B cell (primary cell): ENCODE results near the gene S1PR3. TPM values are rescaled to one million over a fixed set of nuclear protein-coding genes. Genes with fewer than 3 reads are reported as not detected.

Experiments used
- ATAC-seq: fragments of 200-7000 bp; cut with Tn5 transposase; one replicate; pipeline ENCODE4 v1.10.0; 2021; ENCODE audit warnings: low read depth, mild to moderate bottlenecking, moderate number of reproducible peaks, moderate library complexity
- CTCF ChIA-PET: fragments of 350-600 bp; sonication (Branson Sonifier 250); formaldehyde crosslinking; loops from one replicate; lab custom pipeline; 2021; ENCODE audit warnings: antibody characterized with exemption, inconsistent platforms; lab: Charles Lee
- POLR2A ChIA-PET: fragments of 350-600 bp; sonication (Branson Sonifier 250); formaldehyde crosslinking; loops from one replicate; lab custom pipeline; 2021; ENCODE audit warnings: antibody characterized with exemption; lab: Charles Lee
- DNase-seq: peaks from one replicate; pipeline ENCODE4 v3.0.0; 2013
- H2AFZ ChIP-seq: 2 replicates; pipeline ENCODE4 v1.6.1; 2012; ENCODE audit warnings: mild to moderate bottlenecking, low read depth, low read length; ENCODE audit not compliant: insufficient read depth, poor library complexity, severe bottlenecking
- H3K27ac ChIP-seq, 2 donors: 1 replicate in 1 of 2; 2 replicates in 1 of 2; pipeline ENCODE4 v1.5.1; 2012 to 2013; ENCODE audit warnings: low read length in 2 of 2, mild to moderate bottlenecking in 2 of 2, moderate library complexity in 1 of 2
- H3K27me3 ChIP-seq, 4 experiments: fragments of 200-600 bp in 1 of 4; sonication (generic) in 1 of 4; replicated peaks in 1 of 4; 1 replicate in 2 of 4; 2 replicates in 2 of 4; pipeline versions ENCODE4 v1.6.1 to v1.7.0; 2013 to 2016; ENCODE audit warnings: low read length in 3 of 4, mild to moderate bottlenecking in 2 of 4, mixed read lengths in 1 of 4, moderate library complexity in 1 of 4; ENCODE audit not compliant: insufficient read depth in 4 of 4, control insufficient read depth in 3 of 4; ENCODE audit errors: control extremely low read depth in 1 of 4
- H3K36me3 ChIP-seq, 2 experiments: replicated peaks in 1 of 2; 1 replicate in 1 of 2; 2 replicates in 1 of 2; pipeline versions ENCODE4 v1.6.1 to v1.7.1; 2013; ENCODE audit warnings: low read length in 1 of 2; ENCODE audit not compliant: insufficient read depth in 2 of 2, control insufficient read depth in 1 of 2; ENCODE audit errors: control extremely low read depth in 1 of 2, extremely low read depth in 1 of 2
- H3K4me1 ChIP-seq, 2 donors: fragments of 200-600 bp in 1 of 2; sonication (generic) in 1 of 2; 1 replicate in 1 of 2; 2 replicates in 1 of 2; pipeline versions ENCODE4 v1.5.1 to v1.6.1; 2013 to 2017; ENCODE audit warnings: low read length in 2 of 2; ENCODE audit not compliant: control insufficient read depth in 2 of 2, insufficient read depth in 2 of 2
- H3K4me2 ChIP-seq: replicated peaks from 2 replicates; pipeline ENCODE3; 2012; ENCODE audit warnings: mild to moderate bottlenecking, low read depth, low read length; ENCODE audit not compliant: poor library complexity, severe bottlenecking
- H3K4me3 ChIP-seq, 5 experiments: fragments of 200-600 bp in 1 of 5; sonication (generic) in 1 of 5; 1 replicate in 3 of 5; 2 replicates in 2 of 5; pipeline versions ENCODE4 v1.5.1 to v1.7.0; 2011 to 2016; ENCODE audit warnings: low read length in 4 of 5, mild to moderate bottlenecking in 4 of 5, low read depth in 2 of 5, control low read depth in 1 of 5, moderate library complexity in 1 of 5; ENCODE audit not compliant: insufficient read depth in 1 of 5; ENCODE audit errors: control extremely low read depth in 1 of 5, extremely low read depth in 1 of 5
- H3K79me2 ChIP-seq: fragments of 200-600 bp; sonication (generic); one replicate; pipeline ENCODE4 v1.6.0; 2016; ENCODE audit warnings: low read length; ENCODE audit not compliant: control insufficient read depth, insufficient read depth
- H3K9ac ChIP-seq: fragments of 200-600 bp; sonication (generic); 2 replicates; pipeline ENCODE4 v1.6.1; 2017; ENCODE audit warnings: mild to moderate bottlenecking, low read length, moderate library complexity
- H3K9me3 ChIP-seq, 3 donors: one replicate each; pipeline versions ENCODE4 v1.6.1 to v1.7.1; 2013; ENCODE audit warnings: low read length in 2 of 3; ENCODE audit not compliant: control insufficient read depth in 2 of 3, insufficient read depth in 1 of 3; ENCODE audit errors: control extremely low read depth in 1 of 3
- H4K20me1 ChIP-seq: 2 replicates; pipeline ENCODE4 v1.6.0; 2012; ENCODE audit warnings: mild to moderate bottlenecking, low read length; ENCODE audit not compliant: insufficient read depth, control insufficient read depth, poor library complexity, severe bottlenecking
- H3K27ac Mint-ChIP-seq: one replicate; pipeline ENCODE4 v1.8.0; 2021; ENCODE audit warnings: mixed read lengths
- H3K27me3 Mint-ChIP-seq: one replicate; pipeline ENCODE4 v1.8.0; 2021; ENCODE audit warnings: mixed read lengths
- H3K4me1 Mint-ChIP-seq: one replicate; pipeline ENCODE4 v1.8.0; 2021; ENCODE audit warnings: mixed read lengths
- H3K4me3 Mint-ChIP-seq: one replicate; pipeline ENCODE4 v1.8.0; 2021; ENCODE audit warnings: mixed read lengths
- H3K9me3 Mint-ChIP-seq: one replicate; pipeline ENCODE4 v1.8.0; 2022; ENCODE audit warnings: mixed read lengths; ENCODE audit not compliant: insufficient read depth
- CTCF ChIP-seq: fragments of 200-600 bp; IDR thresholded peaks from one replicate; pipeline ENCODE4 v1.8.0; 2022; ENCODE audit warnings: antibody characterized with exemption, mild to moderate bottlenecking
- EZH2 ChIP-seq: IDR thresholded peaks from 2 replicates; pipeline ENCODE4 v1.6.1; 2012; ENCODE audit warnings: borderline replicate concordance, low read depth, mild to moderate bottlenecking, moderate library complexity, low read length; ENCODE audit not compliant: insufficient read depth, poor library complexity, severe bottlenecking
- WGBS: methylation state at CpG from one replicate; pipeline ENCODE4 v1.1.5; 2013; ENCODE audit warnings: missing lambda C conversion rate; ENCODE audit not compliant: insufficient coverage; 5-methylcytosine and 5-hydroxymethylcytosine counted together
- intact Hi-C: fragments of 100-400 bp; cut with micrococcal nuclease; formaldehyde crosslinking; loops from one replicate; pipeline ENCODE4 v1.10.0; 2022
- polyA plus RNA-seq: library from polyadenylated mRNA; depleted of rRNA; stranded (reverse); fragments of >200 nt; gene quantifications from 2 replicates; pipeline ENCODE4 v1.2.3, GENCODE V29; 2012
- total RNA-seq, 2 donors: library from RNA; stranded (reverse); fragments of 120-200 nt in 1 of 2; gene quantifications; 1 replicate in 1 of 2; 2 replicates in 1 of 2; pipeline versions ENCODE4 v1.2.3 to v1.2.4, GENCODE V29; 2013 to 2022

The S1PR3 gene
- total and polyA plus RNA-seq, 2 donors (not counting 1 experiment from before 2014, with no cell fraction given): 0.25 TPM; not detected in 1

GRCh38 chr9:89036891-89037290 lies 45.6 kb downstream of the S1PR3 start:
- no peaks in the 10 kb centered on the region for H4K20me1 ChIP-seq
- no peak overlapping the region for H3K27ac Mint-ChIP-seq
- CTCF ChIA-PET: no interaction called here
- H3K79me2 ChIP-seq: no peaks in the 10 kb centered on the region
- DNase-seq (no peak), ATAC-seq (no peak)
- TF ChIP-seq EZH2 (no peak), CTCF (no peak)
- no peaks in the 10 kb centered on the region for H3K36me3 ChIP-seq
- peaks cover 0 to 4% (median 0%) of the 10 kb centered on the region in 3 donors for H3K9me3 ChIP-seq
- H3K27me3 Mint-ChIP-seq: peaks cover 12% of the 10 kb centered on the region
- POLR2A ChIA-PET: no interaction called here
- H3K4me3 ChIP-seq: no peak overlapping the region
- no peak overlapping the region for H3K27ac ChIP-seq
- no peak overlapping the region for H2AFZ ChIP-seq
- 0% methylated on average over 2 of the region's 3 CpGs for WGBS
- no peak overlapping the region for H3K4me2 ChIP-seq
- H3K4me1 Mint-ChIP-seq: peaks cover 4% of the 10 kb centered on the region
- peaks cover 0 to 4% (median 0%) of the 10 kb centered on the region in 4 experiments for H3K27me3 ChIP-seq
- H3K4me3 Mint-ChIP-seq: no peak overlapping the region
- H3K9me3 Mint-ChIP-seq: no peaks in the 10 kb centered on the region
- no peak overlapping the region for H3K9ac ChIP-seq
- intact Hi-C loops: no loop called here
- no peaks in the 10 kb centered on the region for H3K4me1 ChIP-seq

- Histone ChIP-seq H3K4me1 (no peaks in the 10 kb centered on the region), H2AFZ (no peak overlapping the region), H3K4me2 (no peak overlapping the region), H3K9ac (no peak overlapping the region), H3K9me3 (peaks cover 0 to 4% (median 0%) of the 10 kb centered on the region in 3 donors), H4K20me1 (no peaks in the 10 kb centered on the region), H3K36me3 (no peaks in the 10 kb centered on the region), H3K4me3 (no peak overlapping the region), H3K27me3 (peaks cover 0 to 4% (median 0%) of the 10 kb centered on the region in 4 experiments), H3K27ac (no peak overlapping the region), H3K79me2 (no peaks in the 10 kb centered on the region)
- WGBS: no CpG with 5 or more reads among the region's 4 CpGs
- no peak for ATAC-seq
- DNase-seq: no peak
- POLR2A ChIA-PET: no interaction called here
- intact Hi-C loops: no loop called here
- peaks cover 4% of the 10 kb centered on the region for H3K4me1 Mint-ChIP-seq
- CTCF ChIA-PET: no interaction called here
- no peak overlapping the region for H3K4me3 Mint-ChIP-seq
- H3K27me3 Mint-ChIP-seq: peaks cover 8% of the 10 kb centered on the region
- TF ChIP-seq EZH2 (no peak), CTCF (no peak)
- no peak overlapping the region for H3K27ac Mint-ChIP-seq
- no peaks in the 10 kb centered on the region for H3K9me3 Mint-ChIP-seq
Observed at GRCh38 chr9:89037346-89037745, 46.1 kb downstream of the S1PR3 start.
